GM23248 (cell line): ENCODE data around the gene CASKIN1.
"Not testable (repeated sequence)": the region's sequence is repeated elsewhere in the genome, so short reads cannot be mapped to it uniquely, and the experiment has no call there.

ENCODE experiments used
- EZH2 ChIP-seq: fragments of 200-600 bp; sonication (generic); IDR thresholded peaks from 2 replicates; pipeline ENCODE4 v1.6.1; 2018; ENCODE audit warnings: antibody characterized with exemption, mild to moderate bottlenecking; ENCODE audit not compliant: insufficient read depth, poor library complexity, severe bottlenecking
- EZH2phosphoT487 ChIP-seq: fragments of 200-600 bp; sonication (generic); IDR thresholded peaks from 2 replicates; pipeline ENCODE4 v1.6.1; 2018; ENCODE audit warnings: antibody characterized with exemption, moderate library complexity, mild to moderate bottlenecking, low read depth; ENCODE audit not compliant: insufficient read depth

DNA sequence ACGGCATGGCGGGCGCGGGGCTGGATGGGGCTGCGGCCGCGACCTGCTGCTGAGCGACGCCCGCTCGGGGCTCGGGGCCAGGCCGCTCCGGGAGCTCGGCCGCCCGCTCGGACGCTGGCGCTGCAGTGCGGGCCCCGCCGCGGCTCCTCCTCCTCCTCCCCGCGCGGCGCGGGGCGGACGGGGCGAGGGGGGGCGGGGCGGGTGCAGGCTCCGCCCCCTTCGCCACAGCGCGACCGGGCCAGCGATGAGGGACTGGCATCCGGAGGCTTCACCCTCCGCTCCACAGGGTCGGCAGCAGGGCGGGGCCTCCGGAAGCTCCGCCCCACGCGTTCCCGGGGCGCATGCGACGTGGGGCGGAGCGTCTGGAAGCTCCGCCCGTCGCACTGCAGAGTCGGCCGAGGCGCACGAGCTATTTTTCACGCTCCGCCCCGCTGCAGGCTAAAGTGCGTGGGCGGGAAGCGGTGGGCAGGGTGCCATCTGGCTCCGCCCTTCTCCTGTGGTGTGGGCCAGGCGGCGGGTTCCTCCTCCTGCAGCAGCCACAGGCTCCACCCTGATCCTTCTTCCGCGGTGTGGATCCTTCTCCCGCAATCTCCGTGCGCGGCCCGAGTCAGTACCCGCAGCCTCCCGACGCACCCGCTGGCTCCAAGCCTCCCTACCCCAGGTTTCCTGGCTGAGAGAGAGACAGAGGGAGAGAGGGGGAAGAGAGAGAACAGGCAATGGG is 60.5 kb downstream of the CASKIN1 start, which contains the start of gene PKD1:
- not testable (repeated sequence) for TF ChIP-seq EZH2, EZH2phosphoT487
